GM21723 (cell line): ENCODE results near the gene ATP5F1C.
A peak's percentile ranks its signal among the peaks of the same experiment; 100 is the strongest.
"Not testable (repeated sequence)": the region's sequence is repeated elsewhere in the genome, so short reads cannot be mapped to it uniquely, and the experiment has no call there.

Experiments used
- ATAC-seq: cut with Tn5 transposase; IDR thresholded peaks from one replicate; pipeline ENCODE4 v1.9.1; 2021; ENCODE audit warnings: mild to moderate bottlenecking, moderate library complexity; ENCODE audit not compliant: unreplicated experiment

The ATP5F1C gene

DNA sequence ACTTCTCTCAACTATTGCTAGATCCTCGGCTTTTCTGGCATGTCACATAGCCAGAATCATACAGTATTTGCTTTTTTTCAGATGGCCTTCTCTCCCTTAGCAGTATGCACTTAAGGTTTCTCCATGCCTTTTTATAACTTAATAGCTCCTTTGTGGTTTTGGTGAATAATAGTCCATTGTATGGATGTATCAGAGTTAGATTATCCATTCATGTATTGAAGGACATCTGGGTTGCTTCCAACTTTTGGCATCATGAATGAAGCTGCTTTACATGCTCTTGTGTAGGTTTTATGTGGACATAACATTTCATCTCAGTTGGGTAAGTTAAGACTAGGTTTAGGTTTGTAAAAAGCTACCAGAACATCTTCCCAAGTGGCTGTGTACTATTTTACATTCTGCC is 4.6 kb downstream of the ATP5F1C start:
- ATAC-seq, result no peak

DNA sequence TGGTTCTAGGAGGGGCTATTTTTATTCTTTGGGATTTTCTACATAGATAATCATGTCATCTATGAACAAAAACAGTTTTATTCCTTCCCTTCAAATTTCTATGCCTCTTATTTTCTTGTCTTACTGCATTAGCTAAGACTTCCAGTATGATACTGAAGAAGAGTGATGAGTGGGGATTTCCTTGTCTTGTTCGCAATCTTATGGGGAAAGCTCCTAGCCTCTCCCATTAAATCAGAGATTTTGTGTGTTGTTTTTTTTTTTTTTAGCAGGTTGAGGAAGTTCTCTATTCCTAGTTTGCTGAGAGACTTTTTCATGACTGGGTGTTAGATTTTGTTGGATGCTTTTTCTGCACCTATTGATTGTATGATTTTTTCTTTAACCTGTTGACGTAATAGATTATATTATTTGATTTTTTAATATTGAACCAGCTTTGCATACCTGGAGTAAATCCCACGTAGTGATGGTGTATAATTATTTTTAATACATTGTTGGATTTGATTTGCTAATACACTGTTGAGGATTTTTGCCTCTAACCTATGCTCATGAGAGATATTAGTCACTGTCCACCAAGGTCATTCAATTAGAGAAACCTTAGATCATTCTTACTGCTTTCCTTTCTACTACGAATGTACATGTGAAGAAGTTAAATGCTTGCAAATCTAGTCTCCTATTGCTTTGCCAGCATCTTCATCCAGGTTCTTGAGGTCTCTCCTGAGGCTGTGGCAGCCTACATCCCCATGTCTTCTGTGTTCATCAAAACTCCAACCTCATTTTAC is 6.5 kb downstream of the ATP5F1C start:
- no peak for ATAC-seq

DNA sequence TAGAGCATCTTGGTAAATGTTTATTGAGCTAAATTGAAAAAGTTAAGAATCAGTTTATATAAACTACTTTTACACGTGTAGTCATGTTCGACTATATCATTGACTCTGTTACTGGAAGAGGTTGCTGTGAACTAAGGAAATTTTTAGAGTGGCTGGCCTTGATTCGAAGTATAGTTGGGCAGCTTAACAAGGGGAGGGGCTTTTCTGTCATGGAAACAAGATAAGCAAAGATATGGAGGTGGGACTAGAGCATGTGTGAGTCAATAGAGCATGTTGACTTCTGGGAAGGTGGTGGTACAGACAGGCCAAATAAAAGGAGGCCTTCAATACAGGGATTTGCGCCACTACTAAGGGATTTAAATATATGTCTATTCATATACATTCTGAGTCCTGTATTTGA is 7.6 kb downstream of the ATP5F1C start:
- ATAC-seq, result no peak

DNA sequence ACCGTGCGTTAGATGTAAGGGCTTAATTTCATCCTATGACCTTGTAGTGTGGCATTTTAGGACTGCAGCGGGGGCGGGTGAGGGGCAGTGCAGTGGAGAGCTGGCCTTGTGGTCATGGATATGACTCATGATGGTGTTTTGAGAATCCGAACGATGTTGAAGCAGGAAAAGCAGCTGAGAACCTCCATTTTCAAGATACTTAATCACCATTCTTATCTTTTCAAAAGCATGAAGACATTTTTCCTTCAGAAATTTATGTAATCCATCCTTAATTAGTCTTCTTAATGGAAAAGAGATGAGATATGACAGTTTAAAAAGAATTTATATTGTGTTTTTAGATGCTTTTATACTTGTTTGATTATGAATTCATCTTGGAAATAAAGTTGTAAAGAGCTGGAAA is 9.6 kb downstream of the ATP5F1C start:
- ATAC-seq, result no peak

DNA sequence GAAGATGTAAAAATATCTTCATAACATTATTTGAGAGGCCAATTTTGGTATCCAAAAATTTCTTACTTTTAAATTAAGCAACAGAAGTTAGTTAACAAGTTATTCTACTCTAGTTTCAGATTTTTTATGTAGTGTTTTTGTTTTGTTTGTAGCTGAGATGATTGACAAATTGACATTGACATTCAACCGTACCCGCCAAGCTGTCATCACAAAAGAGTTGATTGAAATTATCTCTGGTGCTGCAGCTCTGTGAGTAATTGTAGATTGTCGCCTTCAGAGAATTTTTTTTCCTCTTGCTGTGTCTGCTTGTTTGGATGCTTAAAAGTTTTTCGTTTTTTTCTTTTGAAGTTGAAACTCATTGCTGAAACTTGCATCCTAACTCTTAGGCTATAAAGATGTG is 14.6 kb downstream of the ATP5F1C start:
- no peak for ATAC-seq

DNA sequence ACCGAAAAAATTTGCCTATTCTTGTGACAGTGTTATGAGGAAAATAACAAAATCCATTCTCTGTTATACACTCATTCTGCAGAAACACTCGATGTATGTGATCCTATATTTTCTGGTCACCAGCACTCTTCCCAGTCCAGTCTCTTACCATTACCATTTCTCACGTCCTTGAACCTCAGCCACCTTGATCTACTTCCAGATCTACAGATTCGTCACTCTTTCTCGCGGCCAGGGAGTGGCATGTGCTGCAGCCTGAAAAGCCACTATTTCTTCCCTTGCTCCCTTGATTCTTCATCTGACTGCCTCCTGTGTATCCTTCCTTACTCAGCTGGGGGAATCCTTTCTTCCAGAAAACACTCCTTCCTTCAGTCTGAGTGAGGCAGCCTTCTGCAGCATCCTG is 16.2 kb downstream of the ATP5F1C start:
- no peak for ATAC-seq

DNA sequence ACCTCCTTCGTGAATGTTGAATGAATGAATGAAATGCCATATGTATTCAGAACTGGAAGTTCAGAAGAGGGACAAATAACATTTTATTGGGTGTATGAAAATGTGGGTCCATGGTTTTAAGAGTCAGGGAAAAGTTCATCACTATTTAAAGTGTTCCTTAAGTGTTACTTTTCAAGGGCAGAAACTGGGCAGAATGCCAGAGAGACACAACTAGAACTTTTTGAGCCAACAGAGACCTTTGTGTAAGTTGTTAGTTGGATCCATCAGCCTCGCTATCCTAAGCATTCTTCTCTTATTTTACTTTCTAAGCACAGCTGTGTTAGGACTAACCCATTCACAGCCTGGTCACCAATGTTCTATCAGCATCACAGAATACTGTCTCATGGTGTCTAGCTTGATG is 16.8 kb downstream of the ATP5F1C start:
- ATAC-seq, result no peak

DNA sequence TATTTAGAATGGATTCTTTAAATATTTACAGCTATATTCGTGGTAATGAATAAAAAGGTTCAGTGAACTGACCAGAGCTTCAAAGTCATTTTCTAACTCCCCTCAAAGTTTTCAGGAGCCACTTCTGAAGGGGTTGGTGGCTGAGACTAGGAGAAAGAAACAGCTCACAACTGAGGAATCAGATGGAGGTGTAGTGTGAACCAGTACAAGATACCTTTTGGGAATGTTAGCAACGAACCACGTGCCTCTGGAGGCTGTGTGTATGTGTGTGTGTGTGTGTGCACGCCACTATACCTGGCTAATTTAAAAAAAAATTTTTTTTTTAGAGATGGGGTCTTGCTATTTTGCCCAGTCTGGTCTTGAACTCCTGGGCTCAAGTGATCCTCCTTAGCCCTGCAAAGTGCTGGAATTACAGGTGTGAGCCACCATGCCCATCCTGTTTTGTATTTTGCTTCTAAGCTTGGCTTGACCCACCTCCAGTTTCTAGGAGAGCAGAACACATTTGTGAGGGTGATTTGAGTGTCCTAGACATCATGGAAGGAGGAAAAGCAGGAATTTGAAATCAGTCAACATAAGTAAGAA is 20.8 kb downstream of the ATP5F1C start:
- no peak for ATAC-seq

DNA sequence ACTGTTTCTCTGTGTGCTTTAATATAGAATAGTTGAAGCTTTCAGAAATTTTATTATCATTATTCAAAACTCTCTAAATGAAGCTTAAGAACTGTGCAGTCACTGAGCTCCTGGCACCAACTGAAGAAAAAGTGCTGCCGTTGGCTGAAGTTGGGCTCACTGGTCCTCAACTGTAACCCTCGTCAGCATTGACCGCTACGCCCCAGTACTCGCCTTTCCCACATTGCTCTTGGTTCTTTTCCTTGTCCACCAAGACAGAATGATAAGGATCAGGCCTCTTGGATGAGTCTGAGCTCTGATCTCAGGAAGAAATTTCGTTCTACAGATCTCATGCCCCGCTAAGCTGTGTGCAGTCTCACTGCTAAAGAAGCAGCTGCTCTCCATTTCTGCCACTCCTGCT is 22.5 kb downstream of the ATP5F1C start:
- no peak for ATAC-seq

DNA sequence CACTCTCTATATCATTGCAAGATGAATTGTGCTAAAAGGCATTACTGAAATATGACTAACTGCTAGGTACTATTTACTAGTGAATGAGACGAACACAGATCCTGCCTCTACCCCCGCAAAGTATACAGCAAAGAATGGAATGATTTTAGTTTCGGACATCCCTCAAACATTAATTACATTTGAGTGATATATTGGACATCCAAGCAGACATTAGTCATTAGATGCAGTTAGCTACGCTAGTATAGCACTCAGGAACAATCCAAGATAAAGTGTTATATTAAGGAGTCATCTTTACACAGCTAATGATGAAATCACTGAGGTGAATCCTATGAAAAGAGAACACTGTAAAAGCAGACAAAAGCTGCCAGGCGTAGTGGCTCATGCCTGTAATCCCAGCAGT is 23.0 kb downstream of the ATP5F1C start:
- ATAC-seq, result no peak

DNA sequence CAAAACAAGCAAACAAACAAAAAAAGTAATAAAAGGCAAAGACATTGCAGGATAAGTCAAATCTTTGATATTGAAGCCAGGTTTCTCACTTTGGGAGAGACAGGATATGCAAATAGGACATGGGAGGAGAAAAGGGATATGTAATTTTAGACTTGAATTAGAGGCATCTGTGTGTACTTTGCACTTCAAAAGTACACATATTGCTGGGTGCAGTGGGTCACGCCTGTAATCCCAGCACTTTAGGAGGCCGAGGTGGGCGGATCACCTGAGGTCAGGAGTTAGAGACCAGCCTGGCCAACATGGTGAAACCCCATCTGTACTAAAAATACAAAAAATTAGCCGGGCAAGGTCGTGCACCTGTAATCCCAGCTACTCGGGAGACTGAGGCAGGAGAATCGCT is 23.8 kb downstream of the ATP5F1C start:
- ATAC-seq, result not testable (repeated sequence)

DNA sequence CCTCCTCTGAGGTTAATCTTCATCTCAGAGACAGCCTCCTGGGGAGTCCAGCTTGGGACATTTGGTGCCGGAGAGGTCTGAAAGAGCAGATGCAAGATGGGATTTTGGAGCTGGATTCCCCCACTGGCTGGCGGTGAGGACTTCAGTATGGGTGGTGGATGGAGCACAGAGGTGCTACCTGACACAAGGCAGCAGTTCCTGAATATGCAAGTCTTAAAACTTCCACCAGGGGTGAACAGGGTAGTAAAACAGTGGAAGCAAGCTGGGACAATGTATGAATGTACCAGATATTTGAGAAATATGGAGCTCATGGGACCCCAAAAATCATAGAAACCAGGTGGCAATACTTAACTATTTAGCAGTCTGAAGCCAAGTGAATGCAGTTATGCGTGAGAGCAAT is 25.5 kb downstream of the ATP5F1C start:
- ATAC-seq, result no peak

DNA sequence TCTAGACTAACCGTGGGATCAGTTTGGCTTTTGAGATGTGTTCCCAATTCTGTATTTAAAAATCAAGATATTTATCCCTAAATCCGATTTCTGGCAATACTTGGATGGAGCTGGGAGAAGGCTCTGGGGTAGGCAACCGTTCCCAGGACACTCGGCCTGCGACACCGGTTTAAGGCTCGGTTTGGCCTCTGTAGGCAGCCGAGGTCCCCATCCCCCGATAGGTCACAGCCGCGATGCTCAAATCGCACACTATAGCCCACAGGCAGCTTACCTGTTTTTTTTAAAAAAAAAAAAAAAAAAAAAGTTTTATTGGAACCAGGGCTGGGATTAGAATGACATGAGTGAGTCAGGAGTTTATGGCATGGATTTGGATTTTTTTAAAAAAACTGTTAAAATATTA is 29.6 kb downstream of the ATP5F1C start:
- no peak for ATAC-seq

DNA sequence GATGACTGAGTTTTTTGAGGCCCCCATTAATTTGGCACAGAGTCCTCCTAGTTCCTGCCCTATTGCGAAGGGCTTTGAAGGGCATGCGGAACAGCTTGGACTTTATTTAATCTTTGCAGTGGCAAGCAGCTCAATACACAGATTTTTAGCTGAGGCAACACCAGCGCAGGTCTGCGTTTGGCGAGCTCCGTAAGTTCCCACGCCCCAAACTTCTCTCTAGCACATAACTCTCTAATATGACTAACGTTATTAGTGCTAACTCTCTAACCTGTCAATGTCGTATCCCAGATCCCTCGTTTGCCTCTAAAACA is 30.0 kb downstream of the ATP5F1C start:
- peak; percentile 20 for ATAC-seq

DNA sequence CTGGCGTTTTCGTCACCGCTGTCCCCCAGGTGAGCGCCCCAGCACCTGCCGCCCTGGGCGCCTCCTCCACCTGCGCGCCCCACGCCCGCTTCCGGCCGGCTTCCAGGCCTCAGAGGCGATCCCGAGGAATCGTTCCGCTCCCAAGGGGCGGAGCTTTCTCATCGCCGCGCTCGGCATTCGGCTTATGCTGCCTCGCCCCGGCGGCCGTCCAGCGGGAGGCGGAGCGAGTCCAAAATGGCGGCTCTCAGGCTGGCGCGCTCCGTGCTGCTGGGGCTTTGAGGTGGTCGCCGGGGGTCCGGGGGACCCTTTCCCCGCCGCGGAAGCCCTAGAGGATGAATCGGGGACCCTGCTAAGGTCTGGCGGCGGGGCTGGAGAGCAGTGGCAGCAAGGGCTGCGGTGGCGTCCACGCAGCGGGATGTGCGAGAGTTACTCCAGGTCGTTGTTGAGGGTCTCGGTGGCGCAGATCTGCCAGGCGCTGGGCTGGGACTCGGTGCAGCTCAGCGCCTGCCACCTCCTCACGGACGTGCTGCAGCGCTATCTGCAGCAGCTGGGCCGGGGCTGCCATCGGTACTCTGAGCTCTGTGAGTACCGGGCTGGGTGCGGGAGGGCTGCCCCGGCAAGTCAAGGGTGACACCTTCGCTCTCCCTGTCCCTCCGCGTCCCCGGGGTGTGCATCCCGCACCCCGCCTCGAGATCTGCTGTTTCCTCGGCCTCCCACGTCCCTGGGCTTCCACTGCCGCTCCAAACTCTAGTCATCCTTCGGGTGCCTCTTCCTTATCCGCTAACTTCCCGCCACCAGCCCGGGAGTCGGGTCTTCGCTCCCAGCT is 30.5 kb downstream of the ATP5F1C start, which contains the start of gene TAF3:
TSS of gene TAF3 (plus strand) at position 211 of the 826 bp plus-strand sequence. CDS start at position 416, 205 bp downstream.
- peak; percentile 90 for ATAC-seq

DNA sequence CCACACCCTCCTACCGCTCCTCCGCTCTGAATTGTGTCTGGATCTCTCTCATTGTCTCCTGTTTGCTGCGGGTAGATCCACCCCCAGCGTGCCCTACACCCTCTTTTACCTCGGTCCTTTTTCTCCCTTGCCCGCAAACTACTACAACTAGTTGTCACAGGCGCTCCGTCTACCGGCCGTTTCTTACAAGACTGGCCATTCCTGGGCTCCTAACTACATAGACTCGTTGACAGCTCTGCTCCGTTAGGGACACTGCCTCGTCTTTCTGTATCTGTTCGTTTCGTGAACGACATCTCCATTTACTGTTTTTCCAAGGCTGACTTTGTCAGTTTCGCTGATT is 31.1 kb downstream of the ATP5F1C start:
- ATAC-seq, result peak; percentile 64

DNA sequence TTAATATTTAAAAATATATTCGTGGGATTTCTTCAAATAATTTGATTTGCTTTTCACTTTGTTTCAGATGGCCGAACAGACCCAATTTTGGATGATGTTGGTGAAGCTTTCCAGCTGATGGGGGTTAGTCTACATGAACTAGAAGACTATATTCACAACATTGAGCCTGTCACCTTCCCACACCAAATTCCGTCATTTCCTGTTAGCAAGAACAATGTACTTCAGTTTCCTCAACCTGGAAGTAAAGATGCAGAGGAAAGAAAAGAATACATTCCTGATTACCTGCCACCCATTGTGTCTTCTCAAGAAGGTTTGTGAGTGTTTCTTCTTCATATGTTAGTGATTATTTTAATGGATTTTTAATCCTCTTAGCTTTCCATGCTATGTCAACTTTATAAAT is 36.3 kb downstream of the ATP5F1C start:
- ATAC-seq, result no peak

DNA sequence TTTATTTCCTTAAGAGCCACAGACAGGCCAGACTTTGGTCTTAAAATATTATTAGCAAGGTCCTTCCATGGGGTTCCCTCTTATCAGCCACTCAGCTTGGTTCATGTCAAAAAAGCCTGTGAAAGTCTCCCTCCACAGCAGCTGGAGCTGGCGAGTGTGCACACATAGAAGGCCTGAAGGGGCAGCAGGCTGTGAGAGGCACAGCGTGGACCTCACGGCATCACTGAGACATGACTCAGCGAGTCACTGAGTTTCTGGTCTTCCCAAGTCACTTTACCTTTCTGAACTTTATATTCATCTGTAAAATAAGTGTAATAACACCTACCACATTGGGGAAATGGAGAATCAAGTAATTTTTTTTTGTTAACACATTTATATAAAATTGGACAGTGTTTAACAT is 39.0 kb downstream of the ATP5F1C start:
- no peak for ATAC-seq

DNA sequence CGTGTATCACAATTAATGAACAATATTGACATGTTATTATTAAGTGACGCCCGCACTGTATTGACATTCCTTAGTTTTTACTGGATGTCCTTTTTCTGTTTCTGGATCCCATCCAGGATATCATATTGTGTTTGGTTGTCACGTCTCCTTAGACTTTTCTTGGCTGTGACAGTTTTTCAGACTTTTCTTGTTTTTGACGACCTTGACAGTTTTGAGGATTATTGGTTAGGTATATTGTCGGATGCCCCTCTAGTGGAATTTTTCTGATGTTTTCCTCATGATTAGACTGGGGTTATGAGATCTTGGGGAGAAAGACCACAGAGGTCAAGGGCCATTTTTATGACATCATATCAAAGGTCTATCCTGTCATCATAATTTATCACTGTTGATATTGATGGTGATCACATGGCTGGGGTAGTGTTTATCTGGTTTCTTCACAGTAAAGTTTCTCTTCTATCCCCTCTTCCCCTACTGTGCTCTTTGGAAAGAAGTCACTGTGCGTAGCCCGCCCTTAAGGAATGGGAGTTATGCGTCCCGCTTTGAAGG is 41.4 kb downstream of the ATP5F1C start:
- ATAC-seq, result no peak

DNA sequence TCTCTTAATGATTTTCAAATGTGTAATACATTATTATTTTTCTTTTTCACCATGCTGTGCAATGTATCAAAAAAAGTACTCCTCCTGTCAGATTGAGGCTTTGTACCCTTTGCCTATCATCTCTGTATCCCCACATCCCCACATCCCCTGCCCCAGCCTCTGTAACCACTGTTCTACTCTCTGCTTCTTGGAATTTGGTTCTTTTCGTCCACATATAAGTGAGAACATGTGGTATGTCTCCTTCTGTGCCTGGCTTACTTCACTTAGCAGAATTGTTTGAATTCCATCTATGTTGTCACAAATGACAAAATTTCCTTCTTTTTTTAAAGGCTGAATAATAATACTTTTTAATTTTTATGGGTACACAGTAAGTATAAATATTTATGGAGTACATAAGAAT is 44.1 kb downstream of the ATP5F1C start:
- no peak for ATAC-seq

DNA sequence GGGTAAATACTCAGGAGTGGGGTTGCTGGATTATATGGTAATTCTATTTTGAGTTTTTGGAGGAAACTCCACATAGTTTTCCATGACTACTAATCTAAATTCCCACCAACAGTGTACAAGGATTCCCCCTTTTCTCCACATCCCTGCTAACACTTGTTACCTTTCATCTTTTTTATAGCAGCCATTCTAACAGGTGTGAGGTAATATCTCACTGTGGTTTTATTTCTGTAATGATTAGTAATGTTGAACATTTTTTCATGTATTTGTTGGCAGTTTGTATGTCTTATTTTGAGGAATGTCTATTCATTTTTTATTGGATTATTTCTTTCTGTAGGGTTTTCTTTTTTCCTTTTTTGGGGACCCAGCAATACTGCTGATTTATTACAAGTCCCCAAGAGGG is 45.2 kb downstream of the ATP5F1C start:
- no peak for ATAC-seq

DNA sequence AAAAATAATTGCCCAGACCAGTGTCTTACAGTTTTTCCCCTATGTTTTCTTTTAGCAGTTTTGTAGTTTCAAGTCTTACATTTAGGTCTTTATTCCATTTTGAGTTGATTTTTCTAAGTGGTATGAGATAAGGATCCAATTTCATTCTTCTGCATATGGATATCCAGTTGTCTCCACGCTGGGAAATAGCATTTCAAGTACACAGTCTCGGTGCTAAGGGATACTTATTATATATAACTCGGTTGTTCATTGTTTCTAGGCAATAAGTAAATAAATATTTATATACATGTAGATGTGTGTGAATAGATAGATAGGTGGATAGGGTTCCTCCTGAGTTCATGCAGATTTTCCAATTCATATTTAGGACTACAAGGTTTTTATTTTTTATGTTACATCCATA is 46.3 kb downstream of the ATP5F1C start:
- ATAC-seq, result no peak
